Ishikawa (cell line): ENCODE data around the gene ITGA1.

Experiments used
- CEBPB ChIP-seq: IDR thresholded peaks from 2 replicates; pipeline ENCODE4 v1.6.1; 2012
- EGR1 ChIP-seq: IDR thresholded peaks from 2 replicates; pipeline ENCODE4 v1.6.1; 2012
- EP300 ChIP-seq: IDR thresholded peaks from 2 replicates; pipeline ENCODE4 v1.6.1; 2012; ENCODE audit warnings: borderline replicate concordance
- NFIC ChIP-seq: IDR thresholded peaks from 2 replicates; pipeline ENCODE4 v1.6.1; 2012
- RAD21 ChIP-seq: IDR thresholded peaks from 2 replicates; pipeline ENCODE4 v1.6.1; 2012; ENCODE audit warnings: low read depth
- REST ChIP-seq: IDR thresholded peaks from 2 replicates; pipeline ENCODE4 v1.6.1; 2012; ENCODE audit warnings: low read depth, mild to moderate bottlenecking
- TAF1 ChIP-seq: IDR thresholded peaks from 2 replicates; pipeline ENCODE4 v1.6.1; 2012; ENCODE audit warnings: low read depth, mild to moderate bottlenecking
- TCF12 ChIP-seq: IDR thresholded peaks from 2 replicates; pipeline ENCODE4 v1.6.1; 2012; ENCODE audit warnings: low read depth
- TEAD4 ChIP-seq: IDR thresholded peaks from 2 replicates; pipeline ENCODE4 v1.6.1; 2012
- ZBTB7A ChIP-seq: IDR thresholded peaks from 2 replicates; pipeline ENCODE4 v1.6.1; 2012; ENCODE audit warnings: low read depth
- TF ChIP-seq, protein P1 (sequence below): IDR thresholded peaks from 2 replicates; pipeline ENCODE4 v1.6.1; 2012
- TF ChIP-seq, protein P2 (sequence below): IDR thresholded peaks from 2 replicates; pipeline ENCODE4 v1.6.1; 2012

DNA sequence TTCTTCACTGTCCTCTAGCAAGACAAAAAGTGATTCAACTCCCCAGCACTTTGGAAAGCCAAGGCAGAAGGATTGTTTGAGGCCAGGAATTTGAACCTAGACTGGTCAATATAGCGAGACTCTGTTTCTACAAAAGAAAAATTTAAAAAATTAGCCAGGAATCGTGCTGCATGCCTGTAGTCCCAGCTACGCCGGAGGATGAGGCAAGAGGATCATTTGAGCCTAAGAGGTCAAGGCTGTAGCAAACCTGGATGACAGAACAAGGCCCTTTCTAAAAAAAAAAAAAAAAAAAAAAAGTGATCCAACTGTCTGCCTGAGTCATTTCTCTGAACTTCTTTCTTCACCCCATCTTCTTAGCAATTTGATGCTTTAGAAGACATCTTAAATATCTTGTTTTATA lies 213.8 kb downstream of the ITGA1 start:
- no peak for TF ChIP-seq NFIC
- TF ChIP-seq EP300, result no peak
- TF ChIP-seq EGR1, result no peak
- no peak for TF ChIP-seq TAF1
- TF ChIP-seq TEAD4, result no peak
- no peak for TF ChIP-seq RAD21
- TF ChIP-seq, protein P1, sequence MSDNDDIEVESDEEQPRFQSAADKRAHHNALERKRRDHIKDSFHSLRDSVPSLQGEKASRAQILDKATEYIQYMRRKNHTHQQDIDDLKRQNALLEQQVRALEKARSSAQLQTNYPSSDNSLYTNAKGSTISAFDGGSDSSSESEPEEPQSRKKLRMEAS, result no peak
- TF ChIP-seq CEBPB, result no peak
- TF ChIP-seq, protein P2, sequence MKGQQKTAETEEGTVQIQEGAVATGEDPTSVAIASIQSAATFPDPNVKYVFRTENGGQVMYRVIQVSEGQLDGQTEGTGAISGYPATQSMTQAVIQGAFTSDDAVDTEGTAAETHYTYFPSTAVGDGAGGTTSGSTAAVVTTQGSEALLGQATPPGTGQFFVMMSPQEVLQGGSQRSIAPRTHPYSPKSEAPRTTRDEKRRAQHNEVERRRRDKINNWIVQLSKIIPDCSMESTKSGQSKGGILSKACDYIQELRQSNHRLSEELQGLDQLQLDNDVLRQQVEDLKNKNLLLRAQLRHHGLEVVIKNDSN, result no peak
- no peak for TF ChIP-seq REST
- no peak for TF ChIP-seq TCF12
- no peak for TF ChIP-seq ZBTB7A
